Measurements from ENCODE around the gene LGALS14. TPM values are rescaled to one million over a fixed set of nuclear protein-coding genes. Genes with fewer than 3 reads are reported as not detected.

Gene LGALS14
- total RNA-seq, 2 donors from 2014 or later: not detected

- no peaks in the 10 kb centered on the region for H3K36me3 ChIP-seq
- TF ChIP-seq CTCF (IDR thresholded peaks at IDR 0.05): no peak
- no peaks in the 10 kb centered on the region for H3K4me1 ChIP-seq
- no peaks in the 10 kb centered on the region for H3K27me3 ChIP-seq
- no peak for DNase-seq (ENCODE audit: low spot score)
- no peak overlapping the region for H3K4me3 ChIP-seq
- no peak overlapping the region for H3K27ac ChIP-seq
- H3K9me3 ChIP-seq: no peaks in the 10 kb centered on the region
Measured at GRCh38 chr19:39698535-39698934, 5.7 kb upstream of the LGALS14 start.

GRCh38 chr19:39701291-39701690 lies 3.0 kb upstream of the LGALS14 start:
- H3K9me3 ChIP-seq: no peaks in the 10 kb centered on the region
- no peaks in the 10 kb centered on the region for H3K36me3 ChIP-seq
- no peak for TF ChIP-seq CTCF (IDR thresholded peaks at IDR 0.05)
- no peak for DNase-seq (ENCODE audit: low spot score)
- no peak overlapping the region for H3K4me3 ChIP-seq
- H3K27me3 ChIP-seq: no peaks in the 10 kb centered on the region
- H3K27ac ChIP-seq: no peak overlapping the region
- H3K4me1 ChIP-seq: no peaks in the 10 kb centered on the region

GRCh38 chr19:39705578-39706188 lies 1.4 kb downstream of the LGALS14 start:
- DNase-seq (ENCODE audit: low spot score): no peak
- Histone ChIP-seq H3K4me1 (no peaks in the 10 kb centered on the region), H3K27ac (no peak overlapping the region), H3K36me3 (no peaks in the 10 kb centered on the region), H3K4me3 (no peak overlapping the region), H3K9me3 (no peaks in the 10 kb centered on the region), H3K27me3 (no peaks in the 10 kb centered on the region)
- TF ChIP-seq CTCF (IDR thresholded peaks at IDR 0.05): no peak

GRCh38 chr19:39708594-39708993 lies 4.3 kb downstream of the LGALS14 start:
- DNase-seq (ENCODE audit: low spot score): no peak
- H3K27ac ChIP-seq: no peak overlapping the region
- no peaks in the 10 kb centered on the region for H3K36me3 ChIP-seq
- H3K27me3 ChIP-seq: no peaks in the 10 kb centered on the region
- H3K9me3 ChIP-seq: no peaks in the 10 kb centered on the region
- no peak overlapping the region for H3K4me3 ChIP-seq
- no peak for TF ChIP-seq CTCF (IDR thresholded peaks at IDR 0.05)
- no peaks in the 10 kb centered on the region for H3K4me1 ChIP-seq

- H3K4me3 ChIP-seq: no peak overlapping the region
- no peaks in the 10 kb centered on the region for H3K36me3 ChIP-seq
- no peak for TF ChIP-seq CTCF (IDR thresholded peaks at IDR 0.05)
- no peaks in the 10 kb centered on the region for H3K9me3 ChIP-seq
- no peak overlapping the region for H3K27ac ChIP-seq
- H3K27me3 ChIP-seq: no peaks in the 10 kb centered on the region
- DNase-seq (ENCODE audit: low spot score): no peak
- no peaks in the 10 kb centered on the region for H3K4me1 ChIP-seq
Measured at GRCh38 chr19:39709026-39709872, 5.0 kb downstream of the LGALS14 start.
